ENCODE results near the gene DROSHA. TPM values are rescaled to one million over a fixed set of nuclear protein-coding genes. Genes with fewer than 3 reads are reported as not detected.

Gene DROSHA
- total and polyA plus RNA-seq, 5 donors, result 26.2 to 46.0 (median 30.5) TPM

GRCh38 chr5:31469466-31469865 lies 62.4 kb downstream of the DROSHA start:
- Histone ChIP-seq H3K4me1 (ENCODE audit: control insufficient read depth, insufficient read depth, low read length) (no peaks in the 10 kb centered on the region), H3K27ac (ENCODE audit: low read length) (no peak overlapping the region), H3K9me3 (ENCODE audit: control insufficient read depth, low read length) (no peaks in the 10 kb centered on the region), H3K27me3 (ENCODE audit: control insufficient read depth, insufficient read depth) (no peaks in the 10 kb centered on the region), H3K4me3 (ENCODE audit: low read length) (no peak overlapping the region)
- WGBS, result 97% methylated on average over 2 of the region's 2 CpGs
- ATAC-seq (no peak), DNase-seq (no peak)
- intact Hi-C loops (cut with DNase I), result no loop called here

GRCh38 chr5:31465291-31465690 lies 66.6 kb downstream of the DROSHA start:
- Histone ChIP-seq H3K27me3 (ENCODE audit: control insufficient read depth, insufficient read depth) (no peaks in the 10 kb centered on the region), H3K9me3 (ENCODE audit: control insufficient read depth, low read length) (no peaks in the 10 kb centered on the region), H3K27ac (ENCODE audit: low read length) (no peak overlapping the region), H3K4me1 (ENCODE audit: control insufficient read depth, insufficient read depth, low read length) (no peaks in the 10 kb centered on the region), H3K4me3 (ENCODE audit: low read length) (no peak overlapping the region)
- 98% methylated on average over 1 of the region's 1 CpG for WGBS
- DNase-seq (no peak), ATAC-seq (no peak)
- intact Hi-C loops (cut with DNase I), result no loop called here

GRCh38 chr5:31464081-31464480 lies 67.8 kb downstream of the DROSHA start:
- DNase-seq, result no peak
- intact Hi-C loops (cut with DNase I), result no loop called here
- no peak overlapping the region for H3K27ac ChIP-seq (ENCODE audit: low read length)
- no peak overlapping the region for H3K4me3 ChIP-seq (ENCODE audit: low read length)
- no peak for ATAC-seq
- no peaks in the 10 kb centered on the region for H3K9me3 ChIP-seq (ENCODE audit: control insufficient read depth, low read length)
- 87% methylated on average over 4 of the region's 4 CpGs for WGBS
- no peaks in the 10 kb centered on the region for H3K27me3 ChIP-seq (ENCODE audit: control insufficient read depth, insufficient read depth)
- H3K4me1 ChIP-seq (ENCODE audit: control insufficient read depth, insufficient read depth, low read length), result no peaks in the 10 kb centered on the region

GRCh38 chr5:31463351-31463750 lies 68.5 kb downstream of the DROSHA start:
- Histone ChIP-seq H3K4me1 (ENCODE audit: control insufficient read depth, insufficient read depth, low read length) (no peaks in the 10 kb centered on the region), H3K9me3 (ENCODE audit: control insufficient read depth, low read length) (no peaks in the 10 kb centered on the region), H3K4me3 (ENCODE audit: low read length) (no peak overlapping the region), H3K27me3 (ENCODE audit: control insufficient read depth, insufficient read depth) (no peaks in the 10 kb centered on the region), H3K27ac (ENCODE audit: low read length) (no peak overlapping the region)
- intact Hi-C loops (cut with DNase I), result no loop called here
- no peak for DNase-seq
- ATAC-seq, result no peak
- WGBS, result 91% methylated on average over 2 of the region's 2 CpGs

- intact Hi-C loops (cut with DNase I), result no loop called here
- no peak overlapping the region for H3K4me3 ChIP-seq (ENCODE audit: low read length)
- H3K4me1 ChIP-seq (ENCODE audit: control insufficient read depth, insufficient read depth, low read length), result no peaks in the 10 kb centered on the region
- no peaks in the 10 kb centered on the region for H3K27me3 ChIP-seq (ENCODE audit: control insufficient read depth, insufficient read depth)
- WGBS, result 95% methylated on average over 3 of the region's 3 CpGs
- DNase-seq (no peak), ATAC-seq (no peak)
- peaks cover 3% of the 10 kb centered on the region for H3K9me3 ChIP-seq (ENCODE audit: control insufficient read depth, low read length)
- H3K27ac ChIP-seq (ENCODE audit: low read length), result no peak overlapping the region
Measured at GRCh38 chr5:31459594-31459993, 72.3 kb downstream of the DROSHA start.

GRCh38 chr5:31455172-31455571 lies 76.7 kb downstream of the DROSHA start:
- H3K4me3 ChIP-seq (ENCODE audit: low read length), result no peak overlapping the region
- no peak for ATAC-seq
- no peaks in the 10 kb centered on the region for H3K27me3 ChIP-seq (ENCODE audit: control insufficient read depth, insufficient read depth)
- 96% methylated on average over 2 of the region's 2 CpGs for WGBS
- no peak overlapping the region for H3K27ac ChIP-seq (ENCODE audit: low read length)
- no peaks in the 10 kb centered on the region for H3K4me1 ChIP-seq (ENCODE audit: control insufficient read depth, insufficient read depth, low read length)
- peaks cover 5% of the 10 kb centered on the region for H3K9me3 ChIP-seq (ENCODE audit: control insufficient read depth, low read length)
- no peak for DNase-seq
- intact Hi-C loops (cut with DNase I), result no loop called here

GRCh38 chr5:31453522-31453921 lies 78.4 kb downstream of the DROSHA start:
- no peak overlapping the region for H3K4me3 ChIP-seq (ENCODE audit: low read length)
- no peak overlapping the region for H3K27ac ChIP-seq (ENCODE audit: low read length)
- intact Hi-C loops (cut with DNase I), result no loop called here
- no peaks in the 10 kb centered on the region for H3K27me3 ChIP-seq (ENCODE audit: control insufficient read depth, insufficient read depth)
- DNase-seq (no peak), ATAC-seq (no peak)
- H3K4me1 ChIP-seq (ENCODE audit: control insufficient read depth, insufficient read depth, low read length), result no peaks in the 10 kb centered on the region
- 85% methylated on average over 2 of the region's 2 CpGs for WGBS
- peaks cover 5% of the 10 kb centered on the region for H3K9me3 ChIP-seq (ENCODE audit: control insufficient read depth, low read length)

GRCh38 chr5:31452314-31452713 lies 79.6 kb downstream of the DROSHA start:
- Histone ChIP-seq H3K27ac (ENCODE audit: low read length) (no peak overlapping the region), H3K4me3 (ENCODE audit: low read length) (no peak overlapping the region), H3K9me3 (ENCODE audit: control insufficient read depth, low read length) (peaks cover 5% of the 10 kb centered on the region), H3K27me3 (ENCODE audit: control insufficient read depth, insufficient read depth) (no peaks in the 10 kb centered on the region), H3K4me1 (ENCODE audit: control insufficient read depth, insufficient read depth, low read length) (no peaks in the 10 kb centered on the region)
- DNase-seq, result no peak
- 63% methylated on average over 1 of the region's 1 CpG for WGBS
- intact Hi-C loops (cut with DNase I), result no loop called here
- ATAC-seq, result no peak

- peaks cover 2% of the 10 kb centered on the region for H3K9me3 ChIP-seq (ENCODE audit: control insufficient read depth, low read length)
- no peak for DNase-seq
- intact Hi-C loops (cut with DNase I), result no loop called here
- H3K27ac ChIP-seq (ENCODE audit: low read length), result no peak overlapping the region
- no peaks in the 10 kb centered on the region for H3K27me3 ChIP-seq (ENCODE audit: control insufficient read depth, insufficient read depth)
- no peak overlapping the region for H3K4me3 ChIP-seq (ENCODE audit: low read length)
- 96% methylated on average over 1 of the region's 1 CpG for WGBS
- H3K4me1 ChIP-seq (ENCODE audit: control insufficient read depth, insufficient read depth, low read length), result no peaks in the 10 kb centered on the region
- ATAC-seq, result no peak
Measured at GRCh38 chr5:31449962-31450361, 81.9 kb downstream of the DROSHA start.

- no peak for ATAC-seq
- WGBS, result 91% methylated on average over 7 of the region's 7 CpGs
- intact Hi-C loops (cut with DNase I), result no loop called here
Measured at GRCh38 chr5:31449174-31449573, 82.7 kb downstream of the DROSHA start.

GRCh38 chr5:31445041-31445600 lies 86.8 kb downstream of the DROSHA start:
- intact Hi-C loops (cut with DNase I), result no loop called here
- DNase-seq (no peak), ATAC-seq (no peak)
- no peaks in the 10 kb centered on the region for H3K9me3 ChIP-seq (ENCODE audit: control insufficient read depth, low read length)
- H3K4me3 ChIP-seq (ENCODE audit: low read length), result no peak overlapping the region
- H3K4me1 ChIP-seq (ENCODE audit: control insufficient read depth, insufficient read depth, low read length), result no peaks in the 10 kb centered on the region
- H3K27me3 ChIP-seq (ENCODE audit: control insufficient read depth, insufficient read depth), result no peaks in the 10 kb centered on the region
- WGBS, result 95% methylated on average over 4 of the region's 4 CpGs
- H3K27ac ChIP-seq (ENCODE audit: low read length), result no peak overlapping the region

More at GRCh38 chr5:31449174-31449573, 82.7 kb downstream of the DROSHA start:
- H3K9me3 ChIP-seq (ENCODE audit: control insufficient read depth, low read length), result peaks cover 2% of the 10 kb centered on the region
- DNase-seq, result no peak
- H3K4me3 ChIP-seq (ENCODE audit: low read length), result no peak overlapping the region
- no peaks in the 10 kb centered on the region for H3K27me3 ChIP-seq (ENCODE audit: control insufficient read depth, insufficient read depth)
- H3K27ac ChIP-seq (ENCODE audit: low read length), result no peak overlapping the region
- no peaks in the 10 kb centered on the region for H3K4me1 ChIP-seq (ENCODE audit: control insufficient read depth, insufficient read depth, low read length)

GRCh38 chr5:31443572-31443971 lies 88.3 kb downstream of the DROSHA start:
- ATAC-seq, result no peak
- Histone ChIP-seq H3K27me3 (ENCODE audit: control insufficient read depth, insufficient read depth) (no peaks in the 10 kb centered on the region), H3K27ac (ENCODE audit: low read length) (no peak overlapping the region), H3K4me1 (ENCODE audit: control insufficient read depth, insufficient read depth, low read length) (no peaks in the 10 kb centered on the region), H3K9me3 (ENCODE audit: control insufficient read depth, low read length) (peaks cover 2% of the 10 kb centered on the region), H3K4me3 (ENCODE audit: low read length) (no peak overlapping the region)
- intact Hi-C loops (cut with DNase I), result no loop called here
- over 99% methylated on average over 3 of the region's 3 CpGs for WGBS
- no peak for DNase-seq

All from right cardiac atrium (tissue), 5 donors.